Heart left ventricle (tissue), 16 donors: ENCODE data around the gene SMAD5. TPM values are rescaled to one million over a fixed set of nuclear protein-coding genes. Genes with fewer than 3 reads are reported as not detected.

Experiments
- ATAC-seq, 4 donors: fragments of 200-7000 bp; cut with Tn5 transposase; one replicate each; pipeline ENCODE4 v1.9.1; 2020 to 2022; ENCODE audit warnings: moderate library complexity in 4 of 4, mild to moderate bottlenecking in 3 of 4, moderate number of reproducible peaks in 1 of 4
- DNase-seq, 5 donors: peaks; one replicate each; pipeline ENCODE4 v3.0.0-alpha.2; 2020
- H3K27ac ChIP-seq, 12 donors: fragments of 200-600 bp; sonication (generic) in 4 of 12; one replicate each; pipeline versions ENCODE4 v1.5.0 to v1.8.0; 2016 to 2022; ENCODE audit warnings: mild to moderate bottlenecking in 2 of 12
- H3K27me3 ChIP-seq, 9 donors: fragments of 200-600 bp; sonication (generic) in 2 of 9; one replicate each; pipeline versions ENCODE4 v1.5.1 to v1.8.0; 2016 to 2022; ENCODE audit warnings: mild to moderate bottlenecking in 3 of 9
- H3K36me3 ChIP-seq, 9 donors: fragments of 200-600 bp; sonication (generic) in 2 of 9; one replicate each; pipeline versions ENCODE4 v1.5.0 to v1.8.0; 2018 to 2022; ENCODE audit warnings: mild to moderate bottlenecking in 2 of 9
- H3K4me1 ChIP-seq, 12 donors: fragments of 200-600 bp; sonication (generic) in 4 of 12; one replicate each; pipeline versions ENCODE4 v1.5.0 to v1.8.0; 2016 to 2022; ENCODE audit warnings: mild to moderate bottlenecking in 3 of 12
- H3K4me3 ChIP-seq, 12 donors: fragments of 200-600 bp; sonication (generic) in 4 of 12; one replicate each; pipeline versions ENCODE4 v1.5.0 to v1.8.0; 2017 to 2022; ENCODE audit warnings: mild to moderate bottlenecking in 9 of 12, moderate library complexity in 4 of 12
- H3K9me3 ChIP-seq, 12 donors: fragments of 200-600 bp; sonication (generic) in 4 of 12; one replicate each; pipeline versions ENCODE4 v1.5.0 to v1.8.0; 2016 to 2022; ENCODE audit warnings: mild to moderate bottlenecking in 1 of 12
- CTCF ChIP-seq, 12 donors: fragments of 200-600 bp; sonication (generic) in 4 of 12; IDR thresholded peaks; one replicate each; pipeline versions ENCODE4 v1.5.0 to v1.8.0; 2018 to 2022; ENCODE audit warnings: antibody characterized with exemption in 12 of 12, mild to moderate bottlenecking in 5 of 12
- POLR2A ChIP-seq, 2 donors: fragments of 450-650 bp; IDR thresholded peaks; one replicate each; pipeline ENCODE4 v1.6.1; 2017; ENCODE audit warnings: antibody characterized with exemption in 2 of 2, mild to moderate bottlenecking in 2 of 2, moderate library complexity in 2 of 2
- WGBS, 4 donors: extraction: QIAGEN DNeasy Blood & Tissue Kit in 2 of 4; methylation state at CpG; one replicate each; pipeline versions ENCODE4 v1.1.5 to v1.1.7; 2013 to 2018; 5-methylcytosine and 5-hydroxymethylcytosine counted together
- intact Hi-C, 10 donors: fragments of 100-400 bp; cut with DNase I; formaldehyde crosslinking; loops; one replicate each; pipeline versions ENCODE4 v1.11.1 to v1.14.2; 2022
- polyA plus RNA-seq, 2 donors: library from polyadenylated mRNA; stranded (reverse); fragments of 200-250 nt; gene quantifications; one replicate each; pipeline ENCODE4 v1.2.3, GENCODE V29; 2013
- total RNA-seq, 9 donors: library from RNA; depleted of rRNA in 2 of 9; stranded (reverse); fragments of >200 nt in 2 of 9; fragmentation: NEBNext Ultra II Directional in 3 of 9; extraction: Animal tissue kit (Norgen Biotek cat#: 25700) in 3 of 9; gene quantifications; one replicate each; pipeline versions ENCODE4 v1.1.0 to v1.2.4, GENCODE V29; 2016 to 2023
- donor health status: ischemic (EF 13 %, LVEDD 7.1; RV severe dilation, severe dysfunction).
- donor health status: healthy with polysubstance abuse.
- donor health status: DM: no; HTN: yes; CAD: no.
- donor health status: DM: no; HTN: no; CAD: no.
- donor health status: ischemic (EF 25% LVEDD 6.9; RV normal size, moderate dysfunction).
- donor health status: ischemic (EF 25% LVEDD 5.7; RV mildly dilated, moderate dysfunction).
- donor health status: healthy.
- donor health status: DM: yes; HTN: yes; CAD: no.
- donor health status: ischemic (EF 35%, LVEDD 5.7; RV mildly dilated, moderate dysfunction).
- donor health status: nonischemic (EF 11% LVEDD 7.7; RV severe dilation, severe dysfunction).
- donor health status: DM: yes; HTN: yes; CAD: no.
- donor health status: PGD.
- donor health status: ischemic (EF 29% LVEDD 5.4; RV normal size, mild dysfunction).
- donor health status: nonischemic (EF 23%, LVEDD 6.1; RV moderate dilation, normal function).

SMAD5 gene
- total and polyA plus RNA-seq, 11 donors, result 6.9 to 53.3 (median 35.7) TPM

GRCh38 chr5:136153581-136154236 is 21.1 kb downstream of the SMAD5 start:
- ATAC-seq (no peak), DNase-seq (no peak)
- WGBS, 4 donors, result 92 to 96% (median 94%) methylated on average over 11 of the region's 11 CpGs
- peaks cover 0 to 51% (median 42%) of the 10 kb centered on the region in 9 donors for H3K36me3 ChIP-seq
- H3K4me3 ChIP-seq, result no peak overlapping the region
- no peak overlapping the region for H3K27ac ChIP-seq
- intact Hi-C loops, result no loop called here
- H3K27me3 ChIP-seq, result no peaks in the 10 kb centered on the region
- TF ChIP-seq CTCF (IDR thresholded peaks at IDR 0.05) (no peak), POLR2A (IDR thresholded peaks at IDR 0.05) (no peak)
- H3K9me3 ChIP-seq, result no peaks in the 10 kb centered on the region
- peaks cover 0 to 85% (median 36%) of the 10 kb centered on the region in 12 donors for H3K4me1 ChIP-seq

GRCh38 chr5:136155078-136155477 is 22.4 kb downstream of the SMAD5 start:
- Histone ChIP-seq H3K4me1 (peaks cover 0 to 85% (median 34%) of the 10 kb centered on the region in 12 donors), H3K4me3 (no peak overlapping the region), H3K9me3 (no peaks in the 10 kb centered on the region), H3K36me3 (peaks cover 0 to 51% (median 42%) of the 10 kb centered on the region in 9 donors), H3K27me3 (no peaks in the 10 kb centered on the region), H3K27ac (no peak overlapping the region)
- intact Hi-C loops, result no loop called here
- TF ChIP-seq CTCF (IDR thresholded peaks at IDR 0.05), result no peak
- no peak for TF ChIP-seq POLR2A (IDR thresholded peaks at IDR 0.05)
- no peak for DNase-seq
- 94 to 97% (median 95%) methylated on average over 2 of the region's 2 CpGs for WGBS, 4 donors
- ATAC-seq, result no peak

GRCh38 chr5:136155761-136156160 is 23.1 kb downstream of the SMAD5 start:
- WGBS, 4 donors, result 57 to 93% (median 84%) methylated on average over 1 of the region's 1 CpG
- no peaks in the 10 kb centered on the region for H3K27me3 ChIP-seq
- H3K4me1 ChIP-seq, result peaks cover 0 to 90% (median 33%) of the 10 kb centered on the region in 12 donors
- TF ChIP-seq POLR2A (IDR thresholded peaks at IDR 0.05), result no peak
- no peak for TF ChIP-seq CTCF (IDR thresholded peaks at IDR 0.05)
- DNase-seq, result no peak
- H3K9me3 ChIP-seq, result no peaks in the 10 kb centered on the region
- ATAC-seq, result no peak
- H3K4me3 ChIP-seq, result no peak overlapping the region
- intact Hi-C loops, result no loop called here
- no peak overlapping the region for H3K27ac ChIP-seq
- peaks cover 0 to 56% (median 42%) of the 10 kb centered on the region in 9 donors for H3K36me3 ChIP-seq

GRCh38 chr5:136157514-136157913 is 24.9 kb downstream of the SMAD5 start:
- WGBS, 4 donors, result 94 to 98% (median 97%) methylated on average over 5 of the region's 5 CpGs
- DNase-seq (no peak), ATAC-seq (no peak)
- TF ChIP-seq CTCF (IDR thresholded peaks at IDR 0.05) (no peak), POLR2A (IDR thresholded peaks at IDR 0.05) (no peak)
- intact Hi-C loops, result no loop called here
- Histone ChIP-seq H3K27me3 (no peaks in the 10 kb centered on the region), H3K36me3 (peaks cover 0 to 69% (median 48%) of the 10 kb centered on the region in 9 donors), H3K4me3 (no peak overlapping the region), H3K9me3 (no peaks in the 10 kb centered on the region), H3K27ac (no peak overlapping the region), H3K4me1 (peaks cover 0 to 76% (median 28%) of the 10 kb centered on the region in 12 donors)
